GM13976 (cell line): ENCODE data around the gene ABT1.

Experiments
- DNase-seq: peaks from one replicate; pipeline ENCODE4 v3.0.0; 2012; ENCODE audit warnings: low spot score
- in situ Hi-C: fragments of 300-500 bp; cut with MboI; formaldehyde crosslinking; loops from one replicate; pipeline ENCODE4 v1.12.0; 2022; ENCODE audit warnings: low sequenced_read_pairs, mixed read lengths, inconsistent platforms; ENCODE audit not compliant: unreplicated experiment
- TF ChIP-seq, protein P1 (sequence below): IDR thresholded peaks from 2 replicates; pipeline ENCODE4 v1.5.1; 2012; ENCODE audit warnings: borderline replicate concordance, mild to moderate bottlenecking; ENCODE audit not compliant: insufficient read depth; ENCODE audit errors: extremely low read depth, missing control alignments, control extremely low read depth

Gene ABT1

DNA sequence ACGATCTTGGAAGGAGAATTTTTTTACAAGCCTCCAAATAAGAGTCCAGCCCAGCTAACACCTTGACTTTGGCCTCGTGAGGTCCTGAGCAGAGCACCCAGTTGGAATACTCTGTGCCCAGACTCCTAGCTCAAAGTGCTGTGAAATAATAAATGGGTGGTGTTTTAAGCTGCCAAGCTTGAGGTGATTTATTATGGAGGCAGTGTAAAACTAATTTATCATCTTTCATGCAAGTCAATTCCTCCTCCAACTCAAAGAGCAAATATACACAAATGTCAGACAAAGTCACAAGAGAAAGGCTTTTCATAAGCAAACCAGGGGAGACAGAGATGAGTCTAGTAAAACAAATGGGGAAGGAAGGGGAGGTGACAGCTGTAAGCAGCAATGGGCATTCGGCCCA lies 12.7 kb downstream of the ABT1 start:
- no peak for DNase-seq
- TF ChIP-seq, protein P1, sequence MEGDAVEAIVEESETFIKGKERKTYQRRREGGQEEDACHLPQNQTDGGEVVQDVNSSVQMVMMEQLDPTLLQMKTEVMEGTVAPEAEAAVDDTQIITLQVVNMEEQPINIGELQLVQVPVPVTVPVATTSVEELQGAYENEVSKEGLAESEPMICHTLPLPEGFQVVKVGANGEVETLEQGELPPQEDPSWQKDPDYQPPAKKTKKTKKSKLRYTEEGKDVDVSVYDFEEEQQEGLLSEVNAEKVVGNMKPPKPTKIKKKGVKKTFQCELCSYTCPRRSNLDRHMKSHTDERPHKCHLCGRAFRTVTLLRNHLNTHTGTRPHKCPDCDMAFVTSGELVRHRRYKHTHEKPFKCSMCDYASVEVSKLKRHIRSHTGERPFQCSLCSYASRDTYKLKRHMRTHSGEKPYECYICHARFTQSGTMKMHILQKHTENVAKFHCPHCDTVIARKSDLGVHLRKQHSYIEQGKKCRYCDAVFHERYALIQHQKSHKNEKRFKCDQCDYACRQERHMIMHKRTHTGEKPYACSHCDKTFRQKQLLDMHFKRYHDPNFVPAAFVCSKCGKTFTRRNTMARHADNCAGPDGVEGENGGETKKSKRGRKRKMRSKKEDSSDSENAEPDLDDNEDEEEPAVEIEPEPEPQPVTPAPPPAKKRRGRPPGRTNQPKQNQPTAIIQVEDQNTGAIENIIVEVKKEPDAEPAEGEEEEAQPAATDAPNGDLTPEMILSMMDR: no peak
- in situ Hi-C loops: no loop called here

DNA sequence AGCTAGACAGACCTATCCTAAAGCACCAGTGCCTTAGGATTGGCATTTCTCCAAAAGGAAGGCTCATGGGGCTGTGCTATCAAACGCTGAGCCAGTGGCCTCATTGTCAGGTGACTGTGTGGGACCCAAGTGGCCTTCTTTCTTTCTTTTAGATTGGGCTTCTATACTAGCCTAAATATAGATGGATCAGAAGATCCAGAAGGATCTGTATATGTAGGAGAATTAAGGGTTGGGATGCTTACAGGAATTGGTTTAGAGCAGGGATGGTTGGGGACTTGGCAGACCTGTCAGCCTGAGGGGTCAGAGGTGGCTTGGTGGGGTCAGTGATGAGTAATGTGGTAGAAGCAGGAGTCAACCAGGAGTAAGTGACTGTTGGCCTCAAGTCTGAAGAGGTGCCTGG lies 14.8 kb downstream of the ABT1 start:
- TF ChIP-seq, protein P1: no peak
- in situ Hi-C loops: no loop called here
- no peak for DNase-seq

DNA sequence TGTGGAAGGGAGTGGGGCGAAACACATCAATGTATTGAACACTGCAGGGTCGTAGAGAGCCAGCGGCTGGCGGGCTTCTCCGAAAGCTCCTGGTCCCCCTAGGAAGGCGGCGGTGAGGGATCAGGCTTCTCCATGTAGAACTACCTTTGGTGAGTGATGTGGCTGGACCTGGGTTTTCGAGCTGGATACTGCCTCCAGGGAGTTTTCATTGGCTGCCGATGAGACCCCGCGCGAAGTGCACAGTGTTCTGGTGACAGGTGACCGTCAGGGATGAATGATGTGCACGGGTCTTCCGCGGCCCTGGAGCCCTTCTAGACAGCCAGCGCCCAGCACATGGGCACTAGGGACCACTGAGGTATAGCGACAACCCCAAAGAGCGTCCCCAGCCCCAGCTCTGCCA lies 16.4 kb downstream of the ABT1 start:
- in situ Hi-C loops: no loop called here
- no peak for DNase-seq
- TF ChIP-seq, protein P1: no peak

DNA sequence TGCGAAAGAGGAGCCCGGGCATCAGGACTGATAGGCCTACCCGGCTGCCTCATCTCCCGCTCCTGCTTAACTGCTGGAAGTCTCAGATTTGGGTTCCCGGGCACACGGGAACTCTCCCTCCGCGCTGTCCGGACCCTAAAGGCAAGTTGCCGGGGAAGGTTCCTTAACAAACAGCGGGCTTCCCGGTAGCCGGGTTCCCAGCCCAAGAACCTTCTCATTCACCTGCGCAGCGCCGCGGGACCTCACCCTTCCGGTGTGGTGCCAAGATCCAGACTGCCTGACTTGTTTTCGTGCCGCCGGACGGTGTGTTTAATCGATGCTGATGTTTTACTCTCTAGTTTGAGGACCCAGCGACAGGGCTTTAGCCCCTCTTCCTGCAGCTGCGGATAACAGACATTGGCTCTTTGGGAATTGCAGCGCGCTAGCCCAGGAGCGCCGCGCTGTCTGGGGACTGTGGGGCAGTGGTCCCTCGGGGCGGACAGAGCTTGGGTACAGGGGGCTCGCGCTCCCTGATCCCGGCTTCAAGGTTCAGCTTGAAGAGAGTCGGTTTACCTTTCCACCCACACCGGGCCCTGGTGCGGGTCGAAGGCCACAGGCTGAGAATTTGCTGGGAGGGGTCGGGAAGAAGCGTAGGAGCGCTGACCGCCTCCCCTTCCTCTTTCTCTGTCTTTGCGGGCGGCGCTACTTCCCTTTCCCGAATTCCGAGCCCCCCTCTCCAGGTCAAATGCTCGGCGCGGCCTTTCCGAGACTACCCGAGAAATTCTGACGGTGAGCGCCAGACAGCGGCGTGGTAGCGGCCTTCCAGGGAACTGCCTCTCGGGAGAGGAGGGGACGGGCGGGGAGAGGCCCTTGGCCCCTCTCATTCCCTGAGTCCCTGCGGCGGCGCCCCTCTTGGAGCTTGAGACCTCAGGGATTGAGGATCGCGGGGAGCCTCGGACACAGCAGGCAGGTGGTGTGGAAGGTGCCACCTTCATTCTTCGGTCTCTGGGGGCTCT lies 17.2 kb downstream of the ABT1 start:
- in situ Hi-C loops: no loop called here
- no peak for DNase-seq
- TF ChIP-seq, protein P1: no peak

DNA sequence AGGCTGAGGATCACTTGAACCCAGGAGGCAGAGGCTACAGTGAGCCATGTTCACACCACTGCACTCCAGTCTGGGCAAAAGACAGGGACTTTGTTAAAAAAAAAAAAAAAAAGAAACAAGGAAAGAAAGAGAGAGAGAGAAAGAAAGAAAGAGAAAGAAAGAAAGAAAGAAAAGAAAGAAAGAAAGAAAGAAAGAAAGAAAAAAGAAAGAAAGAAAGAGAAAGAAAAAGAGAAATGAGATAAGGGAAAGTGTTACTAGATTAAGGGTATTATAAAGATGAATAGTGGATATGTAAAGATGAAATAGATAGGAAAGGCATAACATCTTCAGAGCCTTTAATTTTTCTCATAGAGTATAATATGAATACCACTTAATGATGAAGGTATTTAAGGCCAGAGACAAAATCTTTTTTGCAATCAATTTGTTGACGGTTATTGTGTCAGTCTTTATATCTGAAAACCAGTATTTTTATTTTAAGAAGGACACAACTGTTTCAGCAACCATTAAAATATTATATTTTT lies 26.6 kb downstream of the ABT1 start:
- TF ChIP-seq, protein P1: no peak
- no peak for DNase-seq
- in situ Hi-C loops: no loop called here

DNA sequence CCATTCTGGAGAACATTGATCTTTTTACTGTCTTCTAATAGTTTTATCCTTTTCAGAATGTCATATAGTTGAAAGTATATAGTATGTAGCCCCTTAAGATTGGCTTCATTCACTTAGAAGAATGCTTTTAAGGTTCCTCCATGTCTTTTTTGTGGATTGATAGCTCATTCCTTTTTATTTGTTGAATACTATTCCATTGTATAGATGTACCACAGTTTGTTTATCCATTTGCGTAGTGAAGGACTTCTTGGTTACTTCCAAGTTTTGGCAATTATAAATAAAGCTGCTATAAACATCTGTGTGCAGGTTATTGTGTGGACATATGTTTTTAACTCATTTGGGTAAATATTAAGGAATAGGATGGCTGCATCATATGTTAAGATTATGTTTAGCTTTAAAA lies 27.8 kb downstream of the ABT1 start:
- in situ Hi-C loops: no loop called here
- TF ChIP-seq, protein P1: no peak
- no peak for DNase-seq
